ENCODE results near the gene RAB40C.

Gene RAB40C

DNA sequence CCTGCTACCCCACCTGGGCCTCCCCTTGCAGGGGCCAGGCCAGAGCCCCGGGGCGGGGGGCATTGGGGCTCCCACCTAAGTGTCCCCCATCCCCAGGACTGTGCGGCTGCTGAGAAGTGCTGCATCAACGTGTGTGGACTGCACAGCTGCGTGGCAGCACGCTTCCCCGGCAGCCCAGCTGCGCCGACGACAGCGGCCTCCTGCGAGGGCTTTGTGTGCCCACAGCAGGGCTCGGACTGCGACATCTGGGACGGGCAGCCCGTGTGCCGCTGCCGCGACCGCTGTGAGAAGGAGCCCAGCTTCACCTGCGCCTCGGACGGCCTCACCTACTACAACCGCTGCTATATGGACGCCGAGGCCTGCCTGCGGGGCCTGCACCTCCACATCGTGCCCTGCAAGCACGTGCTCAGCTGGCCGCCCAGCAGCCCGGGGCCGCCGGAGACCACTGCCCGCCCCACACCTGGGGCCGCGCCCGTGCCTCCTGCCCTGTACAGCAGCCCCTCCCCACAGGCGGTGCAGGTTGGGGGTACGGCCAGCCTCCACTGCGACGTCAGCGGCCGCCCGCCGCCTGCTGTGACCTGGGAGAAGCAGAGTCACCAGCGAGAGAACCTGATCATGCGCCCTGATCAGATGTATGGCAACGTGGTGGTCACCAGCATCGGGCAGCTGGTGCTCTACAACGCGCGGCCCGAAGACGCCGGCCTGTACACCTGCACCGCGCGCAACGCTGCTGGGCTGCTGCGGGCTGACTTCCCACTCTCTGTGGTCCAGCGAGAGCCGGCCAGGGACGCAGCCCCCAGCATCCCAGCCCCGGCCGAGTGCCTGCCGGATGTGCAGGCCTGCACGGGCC lies 42.8 kb downstream of the RAB40C start:
- no peak for DNase-seq (ENCODE audit: low read depth)

- no peak for DNase-seq (ENCODE audit: low read depth)
Observed at GRCh38 chr16:633336-634050, 43.6 kb downstream of the RAB40C start.

DNA sequence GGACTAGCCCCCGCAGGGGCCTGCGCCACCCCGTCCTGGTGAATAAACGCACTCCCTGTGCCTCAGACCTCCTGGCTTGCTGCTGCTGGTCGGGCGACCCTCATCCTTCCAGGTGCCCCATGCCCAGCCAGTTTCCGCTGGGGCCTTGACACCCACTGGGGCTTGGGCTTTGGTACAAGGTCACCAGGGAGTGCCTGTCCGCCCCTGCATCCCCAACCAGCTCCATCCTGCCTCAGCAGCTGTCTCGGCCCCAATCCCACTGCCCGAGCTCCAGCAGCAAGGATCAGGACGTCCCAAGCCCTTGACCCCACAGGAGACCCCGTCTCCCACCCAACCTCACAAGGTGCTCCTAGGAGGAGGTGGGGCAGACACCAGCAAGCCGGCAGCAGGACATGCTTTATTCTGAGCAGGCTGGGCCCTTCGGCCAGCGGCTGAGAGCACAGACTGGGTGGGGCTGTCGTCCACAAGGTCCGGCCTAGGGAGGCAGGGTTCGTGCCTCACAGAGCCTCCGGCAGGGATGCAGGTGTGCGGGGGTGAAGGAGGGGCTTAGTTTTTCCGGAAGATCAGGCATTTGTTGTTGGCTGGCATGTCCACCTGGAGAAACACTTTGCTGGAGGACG lies 44.3 kb downstream of the RAB40C start:
- no peak for DNase-seq (ENCODE audit: low read depth)

DNA sequence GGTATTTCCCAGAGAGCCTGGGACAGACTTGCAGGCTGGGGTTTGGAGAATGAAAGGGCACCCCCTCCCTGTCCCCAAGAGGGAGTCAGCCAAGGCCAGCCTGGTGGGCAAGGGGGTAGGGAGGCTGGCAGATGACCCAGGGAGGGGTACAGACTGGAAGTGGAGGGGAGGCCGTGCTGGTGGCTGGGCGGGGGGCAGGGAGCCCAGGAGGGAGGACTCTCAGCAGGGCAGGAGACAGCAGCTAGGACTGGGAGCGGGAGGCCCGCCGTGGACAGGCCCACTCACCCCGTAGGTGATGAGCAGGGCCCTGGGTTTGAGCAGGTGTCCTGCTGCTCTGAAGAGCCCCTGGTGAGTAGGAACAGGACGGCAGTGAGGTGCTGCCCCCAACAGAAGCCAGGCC lies 45.1 kb downstream of the RAB40C start:
- no peak for DNase-seq (ENCODE audit: low read depth)

- no peak for DNase-seq (ENCODE audit: low read depth)
Observed at GRCh38 chr16:635573-636205, 45.8 kb downstream of the RAB40C start.

DNA sequence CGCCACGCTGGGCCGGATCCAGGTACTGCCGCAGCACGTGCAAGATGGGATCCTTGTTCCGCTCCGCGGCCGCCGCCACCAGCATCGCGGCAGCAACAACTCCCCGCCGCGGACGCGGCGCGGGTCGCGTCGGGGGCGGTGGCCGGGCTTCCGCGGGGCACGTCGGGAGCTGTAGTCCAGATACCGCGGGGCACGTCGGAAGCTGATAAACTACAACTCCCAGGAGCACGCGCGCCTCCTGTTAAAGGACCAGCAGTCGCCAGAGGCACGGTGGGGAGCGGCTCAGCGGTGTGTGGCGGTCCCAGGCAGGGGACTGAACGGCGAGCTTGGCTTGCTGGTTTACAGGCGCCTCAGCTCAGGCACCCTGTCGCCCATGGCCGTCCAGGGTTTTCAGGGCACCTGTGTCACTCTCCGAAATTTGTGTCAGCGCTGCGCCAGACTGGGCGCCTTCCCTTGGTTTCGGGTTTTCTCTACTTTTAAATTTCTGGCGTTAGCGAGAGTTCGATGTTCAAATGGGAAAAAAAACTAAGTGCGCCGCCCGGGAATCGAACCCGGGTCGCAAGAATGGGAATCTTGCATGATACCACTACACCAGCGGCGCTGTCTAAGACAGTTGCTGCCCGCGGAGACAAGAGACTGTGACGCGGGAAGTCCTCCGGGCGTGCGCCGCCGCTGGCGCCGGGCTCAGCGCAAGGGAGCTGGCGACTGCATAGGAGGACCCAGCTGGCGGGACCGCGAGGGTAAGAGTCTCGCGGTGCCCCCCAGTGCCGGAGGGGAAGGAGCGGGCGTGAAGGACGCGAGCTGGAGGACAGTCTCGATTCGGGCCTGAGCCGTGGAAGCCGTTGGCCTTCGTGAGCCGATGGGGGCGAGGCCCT lies 46.6 kb downstream of the RAB40C start, which contains the start of gene METTL26:
Gene METTL26, minus strand, starts transcription at position 100 of the 875 bp plus-strand sequence. Its CDS starts 15 bp downstream, at position 85.
- peak; percentile 90 for DNase-seq (ENCODE audit: low read depth)

GRCh38 chr16:637081-638018 lies 47.5 kb downstream of the RAB40C start:
- peak; percentile 79 for DNase-seq (ENCODE audit: low read depth)

DNA sequence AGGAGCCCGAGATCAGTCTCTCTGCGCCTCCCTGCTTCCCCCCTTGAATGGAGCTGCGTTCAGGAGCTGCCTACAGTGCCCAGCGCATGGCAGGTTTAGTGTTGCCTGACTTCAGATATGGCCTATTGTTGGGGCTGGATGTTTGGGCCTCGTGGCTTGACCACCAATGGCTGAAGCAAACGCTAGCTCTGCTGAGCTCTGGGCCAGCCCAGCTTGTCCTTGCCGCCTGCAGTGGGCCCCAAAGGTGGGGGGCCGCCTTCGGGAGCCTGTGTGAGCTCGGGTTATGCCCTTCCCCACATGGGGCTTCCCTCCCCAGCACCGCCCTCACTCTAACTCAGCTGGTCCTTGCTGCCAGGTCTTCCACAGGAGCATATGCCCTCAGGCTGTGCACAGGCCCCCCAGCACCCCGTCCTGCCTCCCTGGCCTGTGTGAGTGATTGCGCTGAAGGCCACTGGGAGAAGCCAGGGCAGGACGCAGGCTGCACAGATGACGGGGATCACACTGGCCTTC lies 48.2 kb downstream of the RAB40C start:
- DNase-seq (ENCODE audit: low read depth) = no peak

DNA sequence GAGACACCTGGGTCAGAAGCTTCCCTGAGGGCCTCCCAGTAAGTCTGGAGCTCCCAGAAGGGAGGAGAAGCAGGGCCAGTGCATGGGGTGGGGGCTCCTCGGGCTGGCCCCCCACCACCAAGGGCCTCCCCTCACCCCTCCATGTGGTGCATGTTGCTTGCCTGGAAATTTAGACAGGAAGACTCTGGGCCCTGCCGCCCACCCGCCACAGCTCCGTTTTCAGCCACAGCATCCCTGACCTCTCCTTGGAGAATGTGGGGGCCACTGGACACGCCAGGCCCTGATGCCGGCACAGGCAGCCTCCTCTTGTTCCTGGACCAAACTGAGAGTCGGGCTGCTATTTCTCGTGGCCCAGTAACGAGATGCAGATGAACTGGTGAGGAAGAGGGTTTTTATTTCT lies 49.0 kb downstream of the RAB40C start:
- no peak for DNase-seq (ENCODE audit: low read depth)

- no peak for DNase-seq (ENCODE audit: low read depth)
Observed at GRCh38 chr16:640614-641013, 50.7 kb downstream of the RAB40C start.

- peak; percentile 79 for DNase-seq (ENCODE audit: low read depth)
Observed at GRCh38 chr16:641326-642188, 51.7 kb downstream of the RAB40C start, which contains the start of gene MCRIP2. Gene MCRIP2 (plus strand): TSS chr16:641828. CDS start chr16:641992, 164 bp downstream.

- DNase-seq (ENCODE audit: low read depth) = peak; percentile 46
Observed at GRCh38 chr16:642189-643049, 52.6 kb downstream of the RAB40C start.

- no peak for DNase-seq (ENCODE audit: low read depth)
Observed at GRCh38 chr16:643050-643368, 53.1 kb downstream of the RAB40C start.

DNA sequence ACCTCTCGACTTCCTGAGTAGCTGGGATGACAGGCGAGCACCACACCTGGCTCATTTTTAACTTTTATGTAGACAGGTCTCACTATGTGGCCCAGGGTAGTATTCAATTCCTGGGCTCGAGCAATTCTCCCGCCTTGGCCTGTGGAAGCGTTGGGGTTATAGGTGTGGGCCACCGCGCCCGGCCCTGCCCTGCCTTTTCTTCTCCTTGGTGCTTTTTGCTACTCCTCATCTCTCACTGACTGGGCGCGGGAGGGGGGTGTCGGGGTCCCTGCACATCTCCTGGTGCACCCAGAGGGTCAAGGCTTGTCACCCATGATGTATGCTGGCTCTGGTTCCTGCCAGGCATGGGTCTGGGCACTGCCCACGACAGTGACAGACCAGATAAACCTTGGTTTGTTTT lies 54.7 kb downstream of the RAB40C start:
- DNase-seq (ENCODE audit: low read depth) = no peak

GRCh38 chr16:645852-646678 lies 56.2 kb downstream of the RAB40C start:
- DNase-seq (ENCODE audit: low read depth) = no peak

DNA sequence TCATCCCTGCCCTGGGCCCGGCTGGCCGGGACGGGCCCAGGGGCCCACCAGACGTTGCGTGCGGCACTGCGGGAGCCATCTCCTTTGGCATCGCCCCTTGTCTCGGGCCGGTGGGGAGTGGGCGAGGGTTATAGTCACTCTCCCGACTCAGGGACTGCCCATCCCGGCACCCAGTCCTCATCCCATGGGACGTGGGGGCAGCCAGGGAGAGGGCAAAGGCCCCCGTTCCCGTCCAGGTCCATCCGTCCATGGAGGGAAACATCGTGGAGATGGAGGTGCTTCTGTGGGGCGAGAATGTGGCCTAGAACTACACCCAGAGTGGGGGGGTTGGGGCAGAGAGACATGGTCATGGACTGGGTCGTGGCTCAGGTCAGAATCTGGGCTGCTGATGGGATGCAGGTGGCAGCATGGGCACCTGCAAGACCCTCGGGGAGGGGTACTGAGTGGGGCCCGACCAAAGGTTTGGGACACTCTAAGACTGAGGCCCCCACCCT lies 56.9 kb downstream of the RAB40C start:
- DNase-seq (ENCODE audit: low read depth) = no peak
